Measurements from ENCODE around the gene SELENON. TPM values are rescaled to one million over a fixed set of nuclear protein-coding genes. Genes with fewer than 3 reads are reported as not detected.

Gene SELENON
- 7.1 and 11.8 TPM in 2 replicates for total RNA-seq (ENCODE audit: low replicate concordance)

GRCh38 chr1:25799935-25800702, at the start of gene SELENON:
Gene SELENON (plus strand): TSS chr1:25800193. CDS start chr1:25800231, 38 bp downstream.

GRCh38 chr1:25819491-25820246, 19.7 kb downstream of the SELENON start, which contains the start of gene MTFR1L:
Gene MTFR1L (plus strand): TSS chr1:25819954. CDS start chr1:25823105, 3,151 bp downstream.

GRCh38 chr1:25858906-25859789, 59.2 kb downstream of the SELENON start, which contains the start of gene AUNIP:
Gene AUNIP (minus strand): TSS chr1:25859457. CDS start chr1:25859357, 100 bp downstream.

Other genes with a start within 250 kb of the SELENON start
- 0.08 and 10.6 TPM in 2 replicates for gene MAN1C1, start 183.4 kb upstream of the SELENON start, total RNA-seq (ENCODE audit: low replicate concordance)
- gene MTFR1L, start 19.8 kb downstream of the SELENON start, total RNA-seq (ENCODE audit: low replicate concordance), result 24.7 and 26.5 TPM in 2 replicates
- gene AUNIP, start 59.3 kb downstream of the SELENON start, total RNA-seq (ENCODE audit: low replicate concordance), result 0.98 TPM in 1 of 2 replicates, not detected in the other
- gene PAQR7, start 75.5 kb downstream of the SELENON start, total RNA-seq (ENCODE audit: low replicate concordance), result 7.5 and 10.6 TPM in 2 replicates
- gene STMN1, start 106.2 kb downstream of the SELENON start, total RNA-seq (ENCODE audit: low replicate concordance), result 2.2 and 55.4 TPM in 2 replicates
- gene PAFAH2, start 197.9 kb downstream of the SELENON start, total RNA-seq (ENCODE audit: low replicate concordance), result 5.0 and 7.0 TPM in 2 replicates
- 0.15 and 0.23 TPM in 2 replicates for gene EXTL1, start 221.6 kb downstream of the SELENON start, total RNA-seq (ENCODE audit: low replicate concordance)
- gene SLC30A2, start 245.9 kb downstream of the SELENON start, total RNA-seq (ENCODE audit: low replicate concordance), result not detected in 2 replicates